Activated naive CD8-positive, alpha-beta T cell treated with anti-CD3 and anti-CD28 coated beads, Interleukin-2, amount 50 U/mL, for 24 hours (primary cell): ENCODE measurements around the gene TRANK1.
A peak's percentile ranks its signal among the peaks of the same experiment; 100 is the strongest.

ENCODE experiments used
- ATAC-seq: fragments of 150-1000 bp; cut with Tn5 transposase; one replicate; pipeline ENCODE4 v1.10.0; 2021
- DNase-seq: peaks from one replicate; pipeline ENCODE4 v3.0.0; 2021
- H3K27ac Mint-ChIP-seq: one replicate; pipeline ENCODE4 v1.8.0; 2021; ENCODE audit warnings: mild to moderate bottlenecking, mixed read lengths
- H3K27me3 Mint-ChIP-seq: one replicate; pipeline ENCODE4 v1.8.0; 2021; ENCODE audit warnings: mixed read lengths
- H3K36me3 Mint-ChIP-seq: one replicate; pipeline ENCODE4 v1.8.0; 2021; ENCODE audit warnings: low read depth, mixed read lengths
- H3K4me1 Mint-ChIP-seq: one replicate; pipeline ENCODE4 v1.8.0; 2021; ENCODE audit warnings: mixed read lengths
- H3K4me3 Mint-ChIP-seq: one replicate; pipeline ENCODE4 v1.8.0; 2021; ENCODE audit warnings: mild to moderate bottlenecking, moderate library complexity, mixed read lengths
- H3K9me3 Mint-ChIP-seq: one replicate; pipeline ENCODE4 v1.8.0; 2021; ENCODE audit warnings: mixed read lengths

The TRANK1 gene

DNA sequence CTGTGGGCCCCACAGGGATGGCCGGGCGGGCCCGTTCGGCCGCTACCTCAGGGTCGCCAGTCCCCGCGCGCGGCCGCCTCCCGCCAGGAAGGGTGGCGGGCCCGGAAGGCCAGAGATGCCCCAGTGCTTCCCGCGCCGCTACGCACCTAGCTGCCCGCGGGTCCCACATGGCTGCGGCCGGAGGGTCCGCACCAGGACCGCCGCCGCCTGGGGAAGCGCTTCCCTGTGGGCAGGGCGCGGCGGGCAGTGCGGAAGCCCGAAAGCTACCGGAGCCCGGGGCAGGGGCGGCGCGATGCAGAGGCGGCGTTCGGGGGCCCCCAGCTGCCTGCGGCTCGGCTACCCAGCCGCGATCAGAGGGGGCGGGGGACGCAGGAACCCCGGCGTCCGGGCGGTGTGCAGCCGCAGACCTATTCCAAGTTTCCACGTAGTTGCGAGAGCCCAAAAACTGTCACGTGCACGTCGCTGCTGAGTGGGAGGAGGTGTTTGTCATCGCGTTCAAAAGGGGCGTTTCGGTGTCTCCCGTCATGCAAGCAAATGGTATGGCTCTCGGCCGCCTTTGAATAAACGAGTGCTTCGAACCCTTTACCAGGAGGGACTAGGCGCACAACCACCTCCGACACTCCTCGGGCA, at the start of gene TRANK1:
TSS of gene TRANK1 (minus strand) at position 414 of the 630 bp plus-strand sequence. CDS start at position 169, 245 bp downstream.
- ATAC-seq = peak; percentile 90
- Mint-ChIP-seq H3K36me3 (peaks cover 11% of the 10 kb centered on the region), H3K27me3 (peaks cover 2% of the 10 kb centered on the region), H3K9me3 (peaks cover 19% of the 10 kb centered on the region), H3K27ac (peak within 1 kb of the TSS; percentile 82), H3K4me3 (peak within 1 kb of the TSS; percentile 75), H3K4me1 (peaks cover 21% of the 10 kb centered on the region)
- DNase-seq = peak; percentile 82

DNA sequence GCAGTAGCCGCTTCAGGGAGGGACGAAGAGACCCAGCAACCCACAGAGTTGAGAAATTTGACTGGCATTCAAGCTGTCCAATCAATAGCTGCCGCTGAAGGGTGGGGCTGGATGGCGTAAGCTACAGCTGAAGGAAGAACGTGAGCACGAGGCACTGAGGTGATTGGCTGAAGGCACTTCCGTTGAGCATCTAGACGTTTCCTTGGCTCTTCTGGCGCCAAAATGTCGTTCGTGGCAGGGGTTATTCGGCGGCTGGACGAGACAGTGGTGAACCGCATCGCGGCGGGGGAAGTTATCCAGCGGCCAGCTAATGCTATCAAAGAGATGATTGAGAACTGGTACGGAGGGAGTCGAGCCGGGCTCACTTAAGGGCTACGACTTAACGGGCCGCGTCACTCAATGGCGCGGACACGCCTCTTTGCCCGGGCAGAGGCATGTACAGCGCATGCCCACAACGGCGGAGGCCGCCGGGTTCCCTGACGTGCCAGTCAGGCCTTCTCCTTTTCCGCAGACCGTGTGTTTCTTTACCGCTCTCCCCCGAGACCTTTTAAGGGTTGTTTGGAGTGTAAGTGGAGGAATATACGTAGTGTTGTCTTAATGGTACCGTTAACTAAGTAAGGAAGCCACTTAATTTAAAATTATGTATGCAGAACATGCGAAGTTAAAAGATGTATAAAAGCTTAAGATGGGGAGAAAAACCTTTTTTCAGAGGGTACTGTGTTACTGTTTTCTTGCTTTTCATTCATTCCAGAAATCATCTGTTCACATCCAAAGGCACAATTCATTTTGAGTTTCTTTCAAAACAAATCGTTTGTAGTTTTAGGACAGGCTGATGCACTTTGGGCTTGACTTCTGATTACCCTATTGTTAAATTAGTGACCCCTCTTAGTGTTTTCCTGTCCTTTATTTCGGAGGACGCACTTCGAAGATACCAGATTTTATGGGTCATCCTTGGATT, 48.8 kb upstream of the TRANK1 start, which contains the start of gene MLH1:
TSS of gene MLH1 (plus strand) at position 193 of the 958 bp plus-strand sequence. CDS start at position 223, 30 bp downstream.
- Mint-ChIP-seq H3K4me3 (no peak within 1 kb of the TSS), H3K27me3 (no peaks in the 10 kb centered on the region), H3K4me1 (peaks cover 45% of the 10 kb centered on the region), H3K27ac (no peak within 1 kb of the TSS), H3K36me3 (peaks cover 58% of the 10 kb centered on the region), H3K9me3 (no peaks in the 10 kb centered on the region)
- ATAC-seq = peak; percentile 93
- DNase-seq = peak; percentile 96

DNA sequence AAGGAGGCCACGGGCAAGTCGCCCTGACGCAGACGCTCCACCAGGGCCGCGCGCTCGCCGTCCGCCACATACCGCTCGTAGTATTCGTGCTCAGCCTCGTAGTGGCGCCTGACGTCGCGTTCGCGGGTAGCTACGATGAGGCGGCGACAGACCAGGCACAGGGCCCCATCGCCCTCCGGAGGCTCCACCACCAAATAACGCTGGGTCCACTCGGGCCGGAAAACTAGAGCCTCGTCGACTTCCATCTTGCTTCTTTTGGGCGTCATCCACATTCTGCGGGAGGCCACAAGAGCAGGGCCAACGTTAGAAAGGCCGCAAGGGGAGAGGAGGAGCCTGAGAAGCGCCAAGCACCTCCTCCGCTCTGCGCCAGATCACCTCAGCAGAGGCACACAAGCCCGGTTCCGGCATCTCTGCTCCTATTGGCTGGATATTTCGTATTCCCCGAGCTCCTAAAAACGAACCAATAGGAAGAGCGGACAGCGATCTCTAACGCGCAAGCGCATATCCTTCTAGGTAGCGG, 48.0 kb upstream of the TRANK1 start, which contains the start of gene EPM2AIP1:
TSS of gene EPM2AIP1 (minus strand) at position 326 of the 520 bp plus-strand sequence. CDS start at position 272, 54 bp downstream.
- ATAC-seq (peak; percentile 92), DNase-seq (no peak)
- no peaks in the 10 kb centered on the region for H3K27me3 Mint-ChIP-seq
- no peak within 1 kb of the TSS for H3K4me3 Mint-ChIP-seq
- H3K36me3 Mint-ChIP-seq = peaks cover 59% of the 10 kb centered on the region
- no peak within 1 kb of the TSS for H3K27ac Mint-ChIP-seq
- no peaks in the 10 kb centered on the region for H3K9me3 Mint-ChIP-seq
- H3K4me1 Mint-ChIP-seq = peaks cover 50% of the 10 kb centered on the region

- ATAC-seq (no peak), DNase-seq (peak; percentile 23)
- Mint-ChIP-seq H3K27ac (no peak overlapping the region), H3K9me3 (no peaks in the 10 kb centered on the region), H3K36me3 (peaks cover 59% of the 10 kb centered on the region), H3K27me3 (no peaks in the 10 kb centered on the region), H3K4me3 (no peak overlapping the region), H3K4me1 (peaks cover 50% of the 10 kb centered on the region)
Observed at GRCh38 chr3:36991923-36992805, 47.3 kb upstream of the TRANK1 start.

- DNase-seq = peak; percentile 14
- peaks cover 44% of the 10 kb centered on the region for H3K4me1 Mint-ChIP-seq
- H3K27me3 Mint-ChIP-seq = no peaks in the 10 kb centered on the region
- no peak for ATAC-seq
- no peaks in the 10 kb centered on the region for H3K9me3 Mint-ChIP-seq
- peaks cover 55% of the 10 kb centered on the region for H3K36me3 Mint-ChIP-seq
- no peak overlapping the region for H3K4me3 Mint-ChIP-seq
- H3K27ac Mint-ChIP-seq = no peak overlapping the region
Observed at GRCh38 chr3:36991147-36991546, 46.3 kb upstream of the TRANK1 start.

DNA sequence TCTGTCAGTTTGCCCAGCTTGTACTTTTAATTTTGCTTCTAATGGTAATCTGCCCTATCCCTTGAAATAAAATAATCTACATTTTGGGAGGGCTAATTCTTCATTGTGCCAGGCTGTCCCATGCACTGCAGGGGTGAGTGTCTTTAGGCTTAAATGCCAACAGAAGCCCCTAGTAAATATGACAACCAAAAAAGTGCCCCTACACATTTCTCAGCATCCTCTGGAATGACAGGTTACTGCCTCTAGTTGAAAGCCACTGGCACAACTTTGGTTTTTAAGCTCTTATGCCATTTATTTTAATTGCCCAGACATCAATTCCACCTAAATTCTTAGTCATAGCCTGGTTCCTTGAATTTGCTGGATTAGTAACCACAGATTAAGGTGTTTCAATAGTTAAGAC, 44.7 kb upstream of the TRANK1 start:
- ATAC-seq (no peak), DNase-seq (no peak)
- H3K4me3 Mint-ChIP-seq = no peak overlapping the region
- H3K36me3 Mint-ChIP-seq = peaks cover 65% of the 10 kb centered on the region
- peaks cover 44% of the 10 kb centered on the region for H3K4me1 Mint-ChIP-seq
- H3K27ac Mint-ChIP-seq = no peak overlapping the region
- H3K27me3 Mint-ChIP-seq = no peaks in the 10 kb centered on the region
- no peaks in the 10 kb centered on the region for H3K9me3 Mint-ChIP-seq

DNA sequence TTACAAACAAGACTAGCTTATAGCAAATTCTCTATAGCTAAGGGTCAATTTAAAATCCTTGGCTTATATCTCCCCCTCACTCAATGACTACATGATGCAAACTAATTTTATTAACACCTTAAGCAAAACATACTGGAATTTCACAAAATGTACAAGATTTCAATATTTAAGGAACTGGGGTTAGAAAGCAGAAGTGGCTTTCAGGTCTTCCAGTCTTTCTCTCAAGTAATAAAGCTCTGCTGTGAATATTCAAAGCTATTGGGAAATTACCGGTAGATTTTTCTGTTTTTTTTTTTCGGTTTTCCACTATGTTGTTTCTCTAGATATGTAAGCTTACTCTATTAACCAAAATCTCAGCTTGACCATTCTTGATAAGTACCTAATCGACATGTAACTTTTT, 44.2 kb upstream of the TRANK1 start:
- Mint-ChIP-seq H3K27me3 (no peaks in the 10 kb centered on the region), H3K4me3 (no peak overlapping the region), H3K27ac (peak overlapping the region; percentile 44), H3K4me1 (peaks cover 44% of the 10 kb centered on the region), H3K36me3 (peaks cover 70% of the 10 kb centered on the region), H3K9me3 (no peaks in the 10 kb centered on the region)
- no peak for DNase-seq
- no peak for ATAC-seq

DNA sequence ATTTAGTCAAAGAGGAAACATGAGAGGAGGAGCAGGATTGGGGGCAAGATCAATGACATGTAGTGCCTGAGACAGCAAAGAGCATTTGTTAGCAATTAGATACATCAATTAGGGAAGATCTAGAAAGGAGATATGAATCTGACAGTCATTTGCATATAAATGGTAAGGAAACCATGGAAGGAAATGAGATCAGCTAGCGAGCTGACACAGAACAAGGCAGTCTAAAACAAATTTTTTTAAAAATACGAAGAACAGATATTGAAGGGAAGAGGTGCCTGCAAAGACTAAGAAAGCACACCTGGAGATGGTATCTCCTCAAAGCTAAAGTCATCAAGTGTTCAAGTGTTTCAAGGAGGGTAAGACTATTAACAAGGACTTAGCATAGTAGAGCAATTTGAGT, 43.5 kb upstream of the TRANK1 start:
- H3K4me1 Mint-ChIP-seq = peaks cover 44% of the 10 kb centered on the region
- H3K4me3 Mint-ChIP-seq = peak overlapping the region; percentile 64
- no peaks in the 10 kb centered on the region for H3K27me3 Mint-ChIP-seq
- H3K27ac Mint-ChIP-seq = peak overlapping the region; percentile 41
- DNase-seq (no peak), ATAC-seq (no peak)
- peaks cover 77% of the 10 kb centered on the region for H3K36me3 Mint-ChIP-seq
- H3K9me3 Mint-ChIP-seq = no peaks in the 10 kb centered on the region

GRCh38 chr3:36981006-36981405, 36.2 kb upstream of the TRANK1 start:
- DNase-seq = no peak
- Mint-ChIP-seq H3K4me3 (no peak overlapping the region), H3K36me3 (peaks cover 56% of the 10 kb centered on the region), H3K9me3 (peaks cover 19% of the 10 kb centered on the region), H3K4me1 (no peaks in the 10 kb centered on the region), H3K27me3 (no peaks in the 10 kb centered on the region), H3K27ac (no peak overlapping the region)
- ATAC-seq = no peak

DNA sequence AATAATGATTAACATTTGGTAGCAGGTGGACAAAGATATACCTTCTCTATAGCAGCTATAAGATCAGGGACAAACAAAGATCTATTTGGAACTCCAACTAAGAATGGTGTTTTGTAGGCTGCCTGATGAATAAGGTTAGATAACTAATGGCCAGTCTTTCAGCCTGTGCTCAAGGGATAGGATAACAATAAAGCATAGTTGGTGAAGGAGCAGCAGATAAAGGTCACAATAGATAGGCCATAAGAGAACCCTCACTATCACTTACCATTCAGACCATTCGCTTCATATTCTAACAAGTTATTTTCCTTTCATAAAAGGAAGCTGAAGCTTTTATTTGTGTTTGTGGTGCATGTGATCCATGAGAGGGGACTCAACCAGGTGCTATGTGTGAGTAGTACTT, 28.3 kb upstream of the TRANK1 start:
- Mint-ChIP-seq H3K36me3 (peaks cover 10% of the 10 kb centered on the region), H3K4me1 (peaks cover 22% of the 10 kb centered on the region), H3K27me3 (no peaks in the 10 kb centered on the region), H3K9me3 (peaks cover 6% of the 10 kb centered on the region), H3K27ac (no peak overlapping the region), H3K4me3 (no peak overlapping the region)
- ATAC-seq (no peak), DNase-seq (no peak)

DNA sequence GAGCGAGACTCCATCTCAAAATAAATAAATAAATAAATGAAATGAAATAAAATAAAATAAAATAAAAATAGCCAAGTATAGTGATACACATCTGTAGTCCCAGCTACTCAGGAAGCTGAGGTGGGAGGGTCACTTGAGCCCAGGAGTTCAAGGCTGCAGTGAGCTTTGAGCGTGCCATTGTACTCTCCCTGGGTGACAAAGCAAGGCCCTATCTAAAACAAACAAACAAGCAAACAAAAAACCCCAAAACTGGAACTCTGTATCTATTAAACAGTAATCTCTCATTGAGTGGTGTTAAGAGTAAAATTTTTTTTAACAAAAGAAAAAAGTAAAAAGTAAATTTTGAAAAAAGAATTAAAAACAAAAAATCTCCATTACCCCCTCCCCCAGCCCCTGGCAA, 27.3 kb upstream of the TRANK1 start:
- no peaks in the 10 kb centered on the region for H3K27me3 Mint-ChIP-seq
- H3K27ac Mint-ChIP-seq = no peak overlapping the region
- peaks cover 22% of the 10 kb centered on the region for H3K4me1 Mint-ChIP-seq
- H3K4me3 Mint-ChIP-seq = no peak overlapping the region
- ATAC-seq (no peak), DNase-seq (no peak)
- H3K9me3 Mint-ChIP-seq = no peaks in the 10 kb centered on the region
- H3K36me3 Mint-ChIP-seq = peaks cover 6% of the 10 kb centered on the region

DNA sequence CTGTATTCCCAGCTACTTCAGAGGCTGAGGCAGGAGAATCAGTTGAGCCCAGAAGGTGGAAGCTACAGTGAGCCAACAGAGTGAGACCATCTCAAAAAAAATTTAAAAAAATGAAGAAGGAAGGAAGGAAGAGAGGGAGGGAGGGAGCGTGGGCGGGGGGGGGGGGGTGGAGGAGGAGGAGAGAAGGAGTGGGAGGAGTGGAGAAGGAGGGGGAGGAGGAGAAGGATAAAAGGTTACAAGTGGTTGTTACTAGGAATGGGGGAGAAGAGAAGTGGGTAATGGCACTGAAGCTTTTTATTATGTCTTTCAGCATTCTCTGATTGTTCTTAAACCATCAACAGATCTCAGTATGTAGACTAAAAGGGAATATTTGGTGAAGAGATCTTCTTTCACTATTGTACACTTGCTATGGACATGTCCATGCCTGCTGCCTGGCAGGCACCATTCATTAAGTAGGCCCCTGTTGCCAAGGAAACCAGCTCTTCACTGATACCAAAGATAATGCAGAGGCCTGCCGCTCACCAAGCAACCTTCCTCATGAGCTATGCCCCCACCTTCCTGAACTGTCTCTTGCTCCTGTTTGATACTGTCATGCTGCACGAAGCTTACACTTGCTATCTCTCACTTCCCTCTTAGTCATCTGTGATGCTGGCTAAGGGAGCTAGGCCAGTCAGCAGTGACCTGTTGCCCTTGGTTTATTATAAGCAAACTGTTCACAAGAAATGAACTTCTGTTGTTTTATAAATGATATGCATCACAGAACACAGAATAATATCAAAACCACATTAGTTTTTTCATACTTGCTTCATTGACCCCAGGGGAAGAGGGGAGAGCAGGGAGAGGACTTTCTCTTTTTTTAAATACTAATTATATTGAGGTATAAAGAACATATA, 24.9 kb upstream of the TRANK1 start:
- Mint-ChIP-seq H3K27ac (peak overlapping the region; percentile 53), H3K4me1 (peaks cover 22% of the 10 kb centered on the region), H3K36me3 (peaks cover 2% of the 10 kb centered on the region), H3K27me3 (no peaks in the 10 kb centered on the region), H3K4me3 (no peak overlapping the region), H3K9me3 (no peaks in the 10 kb centered on the region)
- ATAC-seq (peak; percentile 100), DNase-seq (peak; percentile 41)

GRCh38 chr3:36969085-36969484, 24.2 kb upstream of the TRANK1 start:
- ATAC-seq (no peak), DNase-seq (no peak)
- H3K9me3 Mint-ChIP-seq = no peaks in the 10 kb centered on the region
- H3K27me3 Mint-ChIP-seq = no peaks in the 10 kb centered on the region
- peak overlapping the region; percentile 53 for H3K27ac Mint-ChIP-seq
- H3K4me3 Mint-ChIP-seq = no peak overlapping the region
- peaks cover 22% of the 10 kb centered on the region for H3K4me1 Mint-ChIP-seq
- H3K36me3 Mint-ChIP-seq = peaks cover 2% of the 10 kb centered on the region
